Keratinocyte (primary cell): Measurements from ENCODE around the gene ERICH2.

Source experiments
- CTCF ChIP-seq, 3 experiments: IDR thresholded peaks in 1 of 3; conservative IDR thresholded peaks in 1 of 3; optimal IDR thresholded peaks in 1 of 3; 2 replicates in 2 of 3; 3 replicates in 1 of 3; pipeline versions ENCODE3 to v1.5.1; 2011; ENCODE audit warnings: low read length in 3 of 3, mild to moderate bottlenecking in 3 of 3, moderate library complexity in 2 of 3, control low read depth in 1 of 3, inconsistent platforms in 1 of 3; ENCODE audit not compliant: insufficient read depth in 2 of 3; ENCODE audit errors: extremely low read depth in 1 of 3
- EZH2 ChIP-seq: IDR thresholded peaks from one replicate; pipeline ENCODE4 v1.6.1; 2012; ENCODE audit warnings: inconsistent platforms, mild to moderate bottlenecking, low read length, moderate library complexity

- TF ChIP-seq CTCF (optimal IDR thresholded peaks at IDR 0.05 in 1 of 3, IDR thresholded peaks at IDR 0.05 in 1 of 3, conservative IDR thresholded peaks at IDR 0.05 in 1 of 3; ENCODE audit: extremely low read depth in 1 of 3, insufficient read depth in 2 of 3, low read length in 3 of 3) (no peak), EZH2 (no peak)
Observed at GRCh38 chr2:170722301-170722700, 47.9 kb upstream of the ERICH2 start.
